Endothelial cell of umbilical vein (primary cell): ENCODE results near the gene GTF2E1. TPM values are rescaled to one million over a fixed set of nuclear protein-coding genes. Genes with fewer than 3 reads are reported as not detected.

Experiments used
- BruUV-seq: library from RNA; stranded (reverse); fragments of 400-500 nt; replicated peaks from 2 replicates; lab custom pipeline; 2021; lab: Mats Ljungman, UMichigan
- CTCF ChIA-PET: fragments of 300-600, 350-600 bp; sonication (Branson Sonifier 250); formaldehyde crosslinking; loops from one replicate; lab custom pipeline; 2021; ENCODE audit warnings: antibody characterized with exemption, inconsistent platforms; lab: Charles Lee
- POLR2A ChIA-PET: fragments of 300-600, 350-600 bp; sonication (Branson Sonifier 250); formaldehyde crosslinking; loops from one replicate; lab custom pipeline; 2021; ENCODE audit warnings: antibody characterized with exemption, inconsistent platforms; lab: Charles Lee
- DNase-seq: peaks from one replicate; pipeline ENCODE4 v3.0.0-alpha.2; 2011; ENCODE audit warnings: low read depth, low spot score
- FAIRE-seq: peaks from 2 replicates; lab custom pipeline; 2011; peaks lifted over from hg19 to GRCh38; lab: Jason Lieb, UNC
- H2AFZ ChIP-seq: 2 replicates; pipeline ENCODE4 v1.6.0; 2012; ENCODE audit warnings: low read depth, low read length, control low read depth, inconsistent platforms
- H3K27ac ChIP-seq: 2 replicates; pipeline ENCODE4 v1.5.1; 2011; ENCODE audit warnings: low read depth, mild to moderate bottlenecking, control low read depth, low read length, moderate library complexity; ENCODE audit not compliant: insufficient read depth
- H3K27me3 ChIP-seq, 2 experiments: 2 replicates each; pipeline versions ENCODE4 v1.6.0 to v1.6.1; 2011; ENCODE audit warnings: low read length in 2 of 2, mixed read lengths in 1 of 2; ENCODE audit not compliant: control insufficient read depth in 2 of 2, insufficient read depth in 2 of 2
- H3K36me3 ChIP-seq, 2 experiments: 2 replicates in 1 of 2; 3 replicates in 1 of 2; pipeline ENCODE4 v1.5.1; 2011; ENCODE audit warnings: low read length in 2 of 2, mild to moderate bottlenecking in 1 of 2, moderate library complexity in 1 of 2; ENCODE audit not compliant: control insufficient read depth in 2 of 2, insufficient read depth in 2 of 2; ENCODE audit errors: extremely low read depth in 1 of 2
- H3K4me1 ChIP-seq: 3 replicates; pipeline ENCODE4 v1.5.1; 2011; ENCODE audit warnings: mild to moderate bottlenecking, low read length; ENCODE audit not compliant: control insufficient read depth, insufficient read depth; ENCODE audit errors: extremely low read depth
- H3K4me2 ChIP-seq: 2 replicates; pipeline ENCODE4 v1.6.1; 2011; ENCODE audit warnings: low read length, control low read depth, mixed read lengths; ENCODE audit not compliant: insufficient read depth
- H3K4me3 ChIP-seq, 3 experiments: fragments of 200-600 bp in 1 of 3; sonication (generic), shearing (Covaris generic) in 1 of 3; replicated peaks in 1 of 3; 2 replicates each; pipeline ENCODE4 v1.5.1; 2011 to 2016; ENCODE audit warnings: control low read depth in 3 of 3, low read length in 3 of 3, mild to moderate bottlenecking in 2 of 3, inconsistent platforms in 1 of 3, low read depth in 1 of 3, moderate library complexity in 1 of 3; ENCODE audit not compliant: insufficient read depth in 1 of 3
- H3K79me2 ChIP-seq: 2 replicates; pipeline ENCODE4 v1.6.0; 2012; ENCODE audit warnings: low read length, inconsistent platforms; ENCODE audit not compliant: control insufficient read depth, insufficient read depth
- H3K9ac ChIP-seq: replicated peaks from 2 replicates; pipeline ENCODE3; 2011; ENCODE audit warnings: low read length, control low read depth; ENCODE audit not compliant: insufficient read depth; ENCODE audit errors: extremely low read depth
- H3K9me1 ChIP-seq: replicated peaks from 3 replicates; pipeline ENCODE4 v1.6.0; 2011; ENCODE audit warnings: mild to moderate bottlenecking, low read length; ENCODE audit not compliant: control insufficient read depth, insufficient read depth; ENCODE audit errors: extremely low read depth
- H3K9me3 ChIP-seq: replicated peaks from 2 replicates; pipeline ENCODE4 v1.5.1; 2012; ENCODE audit warnings: low read length, inconsistent platforms; ENCODE audit not compliant: control insufficient read depth, insufficient read depth
- H4K20me1 ChIP-seq: replicated peaks from 2 replicates; pipeline ENCODE3; 2011; ENCODE audit warnings: mild to moderate bottlenecking, low read length; ENCODE audit not compliant: control insufficient read depth, insufficient read depth; ENCODE audit errors: extremely low read depth
- EZH2 ChIP-seq: IDR thresholded peaks from 2 replicates; pipeline ENCODE4 v1.6.1; 2012; ENCODE audit warnings: borderline replicate concordance, low read depth, mild to moderate bottlenecking, moderate library complexity, low read length, inconsistent platforms; ENCODE audit not compliant: severe bottlenecking
- FOS ChIP-seq: IDR thresholded peaks from 2 replicates; pipeline ENCODE4 v1.6.1; 2011; ENCODE audit warnings: mild to moderate bottlenecking, low read length, moderate library complexity, borderline replicate concordance; ENCODE audit not compliant: insufficient read depth
- GATA2 ChIP-seq: IDR thresholded peaks from 2 replicates; pipeline ENCODE4 v1.7.0; 2011; ENCODE audit warnings: low read depth, mild to moderate bottlenecking, moderate library complexity, mixed read lengths, low read length; ENCODE audit not compliant: insufficient read length, insufficient read depth
- JUN ChIP-seq: IDR thresholded peaks from 2 replicates; pipeline ENCODE4 v1.6.1; 2011; ENCODE audit warnings: borderline replicate concordance, low read depth; ENCODE audit not compliant: insufficient read length, insufficient read depth
- MAX ChIP-seq: IDR thresholded peaks from 2 replicates; pipeline ENCODE4 v1.6.1; 2011; ENCODE audit not compliant: insufficient read depth, insufficient read length
- MYC ChIP-seq: IDR thresholded peaks from one replicate; pipeline ENCODE4 v1.6.1; 2011; ENCODE audit warnings: mild to moderate bottlenecking, low read depth, low read length
- POLR2A ChIP-seq: IDR thresholded peaks from 2 replicates; pipeline ENCODE4 v1.6.1; 2012; ENCODE audit warnings: low read depth, mild to moderate bottlenecking, control low read depth, low read length
- POLR2AphosphoS5 ChIP-seq: IDR thresholded peaks from 2 replicates; pipeline ENCODE4 v1.6.1; 2012; ENCODE audit warnings: low read depth, mild to moderate bottlenecking, control low read depth, low read length, moderate library complexity; ENCODE audit not compliant: insufficient read depth
- dilution Hi-C: fragments of 300-500 bp; cut with MboI; formaldehyde crosslinking; loops from one replicate; pipeline ENCODE4 v1.15.0; 2019; ENCODE audit warnings: low sequenced_read_pairs; ENCODE audit not compliant: extremely low pct_ligation_motif_present
- intact Hi-C: fragments of 100-400 bp; cut with micrococcal nuclease; formaldehyde crosslinking; loops from one replicate; pipeline ENCODE4 v1.10.0; 2022
- polyA plus RNA-seq, 4 experiments: library from polyadenylated mRNA; depleted of rRNA in 3 of 4; stranded (reverse) in 3 of 4; unstranded in 1 of 4; fragments of >200 nt; gene quantifications; 2 replicates each; pipeline versions ENCODE4 v1.2.1 to v1.2.3, GENCODE V29; 2011 to 2012; ENCODE audit warnings: missing spikeins in 1 of 4
- total RNA-seq: library from RNA; stranded (reverse); gene quantifications from 2 replicates; pipeline ENCODE4 v1.2.3, GENCODE V29; 2021
- TF ChIP-seq, protein P1 (sequence below), 2 donors: IDR thresholded peaks; 1 replicate in 1 of 2; 2 replicates in 1 of 2; pipeline ENCODE4 v1.5.1; 2011; ENCODE audit warnings: low read length in 2 of 2, mild to moderate bottlenecking in 2 of 2, moderate library complexity in 2 of 2, control low read depth in 1 of 2, inconsistent platforms in 1 of 2, low read depth in 1 of 2; ENCODE audit not compliant: insufficient read depth in 1 of 2; ENCODE audit errors: extremely low read depth in 1 of 2

GTF2E1 gene
- total and polyA plus RNA-seq, 2 donors (not counting 3 experiments of a cell fraction or from before 2014, with no cell fraction given) = 10.6 to 27.7 TPM

DNA sequence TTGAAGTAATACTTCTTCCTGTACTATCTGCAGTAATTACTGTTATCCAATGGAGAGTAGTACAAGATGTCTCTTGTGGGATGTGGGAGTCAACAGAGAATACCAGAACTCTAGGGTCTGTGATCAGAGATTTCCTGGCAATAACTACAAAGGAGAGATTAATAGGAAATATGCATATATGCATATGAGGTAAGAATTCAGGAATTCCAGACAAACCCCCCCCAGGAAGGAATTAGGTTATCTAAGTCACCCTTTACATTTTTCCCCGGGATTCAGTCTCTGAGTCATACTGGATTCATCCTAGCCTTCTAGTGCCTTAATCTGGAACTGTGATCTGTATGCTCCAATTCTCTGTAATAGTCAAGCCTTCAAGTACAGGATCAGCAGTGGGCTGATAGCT, 49.4 kb downstream of the GTF2E1 start:
- H3K4me3 ChIP-seq = no peak overlapping the region
- no peaks in the 10 kb centered on the region for H3K9me3 ChIP-seq
- POLR2A ChIA-PET = interaction anchor here (1.2 kb wide), 1 partner anchor 113 kb away, joined by 5 read pairs; no protein-coding TSS in a partner anchor
- peak; percentile 97 for TF ChIP-seq GATA2
- TF ChIP-seq EZH2 = no peak
- TF ChIP-seq, protein P1, sequence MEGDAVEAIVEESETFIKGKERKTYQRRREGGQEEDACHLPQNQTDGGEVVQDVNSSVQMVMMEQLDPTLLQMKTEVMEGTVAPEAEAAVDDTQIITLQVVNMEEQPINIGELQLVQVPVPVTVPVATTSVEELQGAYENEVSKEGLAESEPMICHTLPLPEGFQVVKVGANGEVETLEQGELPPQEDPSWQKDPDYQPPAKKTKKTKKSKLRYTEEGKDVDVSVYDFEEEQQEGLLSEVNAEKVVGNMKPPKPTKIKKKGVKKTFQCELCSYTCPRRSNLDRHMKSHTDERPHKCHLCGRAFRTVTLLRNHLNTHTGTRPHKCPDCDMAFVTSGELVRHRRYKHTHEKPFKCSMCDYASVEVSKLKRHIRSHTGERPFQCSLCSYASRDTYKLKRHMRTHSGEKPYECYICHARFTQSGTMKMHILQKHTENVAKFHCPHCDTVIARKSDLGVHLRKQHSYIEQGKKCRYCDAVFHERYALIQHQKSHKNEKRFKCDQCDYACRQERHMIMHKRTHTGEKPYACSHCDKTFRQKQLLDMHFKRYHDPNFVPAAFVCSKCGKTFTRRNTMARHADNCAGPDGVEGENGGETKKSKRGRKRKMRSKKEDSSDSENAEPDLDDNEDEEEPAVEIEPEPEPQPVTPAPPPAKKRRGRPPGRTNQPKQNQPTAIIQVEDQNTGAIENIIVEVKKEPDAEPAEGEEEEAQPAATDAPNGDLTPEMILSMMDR (IDR thresholded peaks at IDR 0.05; ENCODE audit: extremely low read depth in 1 of 2, insufficient read depth in 1 of 2, low read depth in 1 of 2, low read length in 2 of 2) = no peak
- no peak for TF ChIP-seq MAX
- TF ChIP-seq POLR2AphosphoS5 = peak; percentile 83
- TF ChIP-seq JUN = peak; percentile 89
- peak; percentile 96 for TF ChIP-seq FOS
- no peak for TF ChIP-seq MYC
- TF ChIP-seq POLR2A = peak; percentile 36
- H3K9me1 ChIP-seq = no peaks in the 10 kb centered on the region
- no peak overlapping the region for H2AFZ ChIP-seq
- dilution Hi-C loops (no loop called here), intact Hi-C loops (loop anchor here (1.0 to 2.0 kb wide), 4 partner anchors 11 to 375 kb away; no protein-coding TSS in a partner anchor)
- H3K4me2 ChIP-seq = peak overlapping the region; percentile 53
- FAIRE-seq (peak; percentile 85), DNase-seq (peak; percentile 74)
- no peaks in the 10 kb centered on the region for H3K36me3 ChIP-seq
- CTCF ChIA-PET = interaction anchor here (0.6 to 5.2 kb wide), 5 partner anchors 11 to 233 kb away, joined by 3 to 228 read pairs (median 4); partner anchors contain the start of gene NDUFB4
- peaks cover 34% of the 10 kb centered on the region for H3K4me1 ChIP-seq
- no peak overlapping the region for H3K9ac ChIP-seq
- H3K79me2 ChIP-seq = no peaks in the 10 kb centered on the region
- peak overlapping the region; percentile 74 for H3K27ac ChIP-seq
- H4K20me1 ChIP-seq = no peaks in the 10 kb centered on the region
- no TSS peak for BruUV-seq
- H3K27me3 ChIP-seq = no peaks in the 10 kb centered on the region
